ENCODE data around the gene TMEM150B.

Gene TMEM150B

DNA sequence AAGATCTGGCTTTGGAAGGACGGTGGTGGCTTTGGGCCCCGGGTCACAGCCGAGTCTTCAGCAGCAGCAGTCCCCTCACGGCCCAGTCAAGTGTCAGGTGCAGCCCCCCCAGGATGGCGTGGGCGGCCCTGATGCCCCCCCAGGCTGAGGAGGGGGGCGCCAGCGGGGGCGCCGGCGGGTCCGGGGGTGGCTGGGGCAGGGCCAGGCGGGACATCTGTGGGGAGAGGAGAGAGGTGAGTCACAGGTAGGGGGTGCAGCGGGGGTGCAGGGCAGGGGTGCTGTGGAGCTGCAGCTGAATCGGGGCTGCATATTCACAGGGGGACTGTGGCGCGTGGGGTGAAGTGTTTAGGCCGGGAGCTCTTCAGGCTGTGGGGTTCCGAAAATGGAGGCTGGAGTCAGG is 40.8 kb upstream of the TMEM150B start:
- Histone ChIP-seq H3K27ac (ENCODE audit: low read depth, low read length) (no peak overlapping the region), H3K9me2 (replicated peaks; ENCODE audit: insufficient read depth, low read length) (no peaks in the 10 kb centered on the region), H3K9me3 (ENCODE audit: insufficient read depth, low read length) (no peaks in the 10 kb centered on the region), H3K9ac (ENCODE audit: low read length) (no peak overlapping the region), H3K4me2 (ENCODE audit: low read depth, low read length, poor library complexity, severe bottlenecking) (no peak overlapping the region), H3K79me2 (ENCODE audit: insufficient read depth, low read length) (no peaks in the 10 kb centered on the region), H3K36me3 (ENCODE audit: low read length) (no peaks in the 10 kb centered on the region), H3K4me3 (ENCODE audit: insufficient read depth, low read length, poor library complexity, severe bottlenecking) (no peak overlapping the region), H3K27me3 (ENCODE audit: low read length) (no peaks in the 10 kb centered on the region), H3F3A (ENCODE audit: insufficient read depth) (no peaks in the 10 kb centered on the region), H4K20me1 (ENCODE audit: low read depth, low read length) (no peaks in the 10 kb centered on the region), H2AFZ (ENCODE audit: low read depth, low read length, severe bottlenecking) (no peak overlapping the region)
- TF ChIP-seq, protein P1, sequence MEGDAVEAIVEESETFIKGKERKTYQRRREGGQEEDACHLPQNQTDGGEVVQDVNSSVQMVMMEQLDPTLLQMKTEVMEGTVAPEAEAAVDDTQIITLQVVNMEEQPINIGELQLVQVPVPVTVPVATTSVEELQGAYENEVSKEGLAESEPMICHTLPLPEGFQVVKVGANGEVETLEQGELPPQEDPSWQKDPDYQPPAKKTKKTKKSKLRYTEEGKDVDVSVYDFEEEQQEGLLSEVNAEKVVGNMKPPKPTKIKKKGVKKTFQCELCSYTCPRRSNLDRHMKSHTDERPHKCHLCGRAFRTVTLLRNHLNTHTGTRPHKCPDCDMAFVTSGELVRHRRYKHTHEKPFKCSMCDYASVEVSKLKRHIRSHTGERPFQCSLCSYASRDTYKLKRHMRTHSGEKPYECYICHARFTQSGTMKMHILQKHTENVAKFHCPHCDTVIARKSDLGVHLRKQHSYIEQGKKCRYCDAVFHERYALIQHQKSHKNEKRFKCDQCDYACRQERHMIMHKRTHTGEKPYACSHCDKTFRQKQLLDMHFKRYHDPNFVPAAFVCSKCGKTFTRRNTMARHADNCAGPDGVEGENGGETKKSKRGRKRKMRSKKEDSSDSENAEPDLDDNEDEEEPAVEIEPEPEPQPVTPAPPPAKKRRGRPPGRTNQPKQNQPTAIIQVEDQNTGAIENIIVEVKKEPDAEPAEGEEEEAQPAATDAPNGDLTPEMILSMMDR (IDR thresholded peaks at IDR 0.05; ENCODE audit: insufficient read depth, low read length, poor library complexity, severe bottlenecking): no peak
- TF ChIP-seq EZH2phosphoT487 (conservative IDR thresholded peaks at IDR 0.05; ENCODE audit: low read length): no peak

DNA sequence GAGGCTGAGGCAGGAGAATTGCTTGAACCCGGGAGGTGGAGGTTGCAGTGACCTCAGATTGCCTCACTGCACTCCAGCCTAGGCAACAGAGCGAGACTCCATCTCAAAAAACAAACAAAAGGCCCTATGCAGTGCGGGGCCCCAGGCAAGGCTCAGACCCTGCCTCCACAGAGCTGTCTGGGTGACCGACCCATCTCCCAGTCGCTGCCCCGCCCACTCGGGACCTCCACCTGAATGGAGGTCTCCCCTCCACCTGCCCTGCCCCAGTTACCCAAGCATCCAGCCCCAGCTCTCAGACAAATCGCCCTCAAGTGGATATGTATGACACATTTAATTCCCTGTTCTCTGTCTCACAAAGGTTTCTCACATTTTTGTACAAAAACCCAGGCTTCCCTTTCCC is 40.1 kb upstream of the TMEM150B start:
- TF ChIP-seq, protein P1 (IDR thresholded peaks at IDR 0.05; ENCODE audit: insufficient read depth, low read length, poor library complexity, severe bottlenecking): no peak
- no peak for TF ChIP-seq EZH2phosphoT487 (conservative IDR thresholded peaks at IDR 0.05; ENCODE audit: low read length)
- no peaks in the 10 kb centered on the region for H3K36me3 ChIP-seq (ENCODE audit: low read length)
- no peaks in the 10 kb centered on the region for H3K79me2 ChIP-seq (ENCODE audit: insufficient read depth, low read length)
- H3F3A ChIP-seq (ENCODE audit: insufficient read depth): no peaks in the 10 kb centered on the region
- H3K27ac ChIP-seq (ENCODE audit: low read depth, low read length): no peak overlapping the region
- no peaks in the 10 kb centered on the region for H3K27me3 ChIP-seq (ENCODE audit: low read length)
- H3K4me3 ChIP-seq (ENCODE audit: insufficient read depth, low read length, poor library complexity, severe bottlenecking): no peak overlapping the region
- no peak overlapping the region for H2AFZ ChIP-seq (ENCODE audit: low read depth, low read length, severe bottlenecking)
- H3K4me2 ChIP-seq (ENCODE audit: low read depth, low read length, poor library complexity, severe bottlenecking): no peak overlapping the region
- no peaks in the 10 kb centered on the region for H3K9me3 ChIP-seq (ENCODE audit: insufficient read depth, low read length)
- no peak overlapping the region for H3K9ac ChIP-seq (ENCODE audit: low read length)
- H4K20me1 ChIP-seq (ENCODE audit: low read depth, low read length): no peaks in the 10 kb centered on the region
- H3K9me2 ChIP-seq (replicated peaks; ENCODE audit: insufficient read depth, low read length): no peaks in the 10 kb centered on the region

GRCh38 chr19:55362990-55363716 is 38.0 kb upstream of the TMEM150B start, which contains the start of gene GARIN5B:
GARIN5B (minus strand) TSS chr19:55363260; CDS start chr19:55363066, 194 bp downstream.
- no peaks in the 10 kb centered on the region for H3K79me2 ChIP-seq (ENCODE audit: insufficient read depth, low read length)
- no peaks in the 10 kb centered on the region for H3K36me3 ChIP-seq (ENCODE audit: low read length)
- no peaks in the 10 kb centered on the region for H3F3A ChIP-seq (ENCODE audit: insufficient read depth)
- H3K27ac ChIP-seq (ENCODE audit: low read depth, low read length): no peak within 1 kb of the TSS
- no peak within 1 kb of the TSS for H3K9ac ChIP-seq (ENCODE audit: low read length)
- H2AFZ ChIP-seq (ENCODE audit: low read depth, low read length, severe bottlenecking): no peak within 1 kb of the TSS
- H3K27me3 ChIP-seq (ENCODE audit: low read length): no peaks in the 10 kb centered on the region
- TF ChIP-seq EZH2phosphoT487 (conservative IDR thresholded peaks at IDR 0.05; ENCODE audit: low read length): no peak
- TF ChIP-seq, protein P1 (IDR thresholded peaks at IDR 0.05; ENCODE audit: insufficient read depth, low read length, poor library complexity, severe bottlenecking): no peak
- no peaks in the 10 kb centered on the region for H4K20me1 ChIP-seq (ENCODE audit: low read depth, low read length)
- no peak within 1 kb of the TSS for H3K4me2 ChIP-seq (ENCODE audit: low read depth, low read length, poor library complexity, severe bottlenecking)
- no peak within 1 kb of the TSS for H3K4me3 ChIP-seq (ENCODE audit: insufficient read depth, low read length, poor library complexity, severe bottlenecking)
- H3K9me2 ChIP-seq (replicated peaks; ENCODE audit: insufficient read depth, low read length): no peaks in the 10 kb centered on the region
- H3K9me3 ChIP-seq (ENCODE audit: insufficient read depth, low read length): no peaks in the 10 kb centered on the region

All from SU-DHL-6 (cell line).